HG03280 (cell line): ENCODE measurements around the gene GLOD4.
"Not testable (repeated sequence)": the region's sequence is repeated elsewhere in the genome, so short reads cannot be mapped to it uniquely, and the experiment has no call there.

Experiments used
- ATAC-seq: cut with Tn5 transposase; IDR thresholded peaks from one replicate; pipeline ENCODE4 v1.9.1; 2021; ENCODE audit warnings: mild to moderate bottlenecking, moderate library complexity; ENCODE audit not compliant: unreplicated experiment

GLOD4 gene

GRCh38 chr17:802901-803881 is 21.1 kb upstream of the GLOD4 start:
- no peak for ATAC-seq

DNA sequence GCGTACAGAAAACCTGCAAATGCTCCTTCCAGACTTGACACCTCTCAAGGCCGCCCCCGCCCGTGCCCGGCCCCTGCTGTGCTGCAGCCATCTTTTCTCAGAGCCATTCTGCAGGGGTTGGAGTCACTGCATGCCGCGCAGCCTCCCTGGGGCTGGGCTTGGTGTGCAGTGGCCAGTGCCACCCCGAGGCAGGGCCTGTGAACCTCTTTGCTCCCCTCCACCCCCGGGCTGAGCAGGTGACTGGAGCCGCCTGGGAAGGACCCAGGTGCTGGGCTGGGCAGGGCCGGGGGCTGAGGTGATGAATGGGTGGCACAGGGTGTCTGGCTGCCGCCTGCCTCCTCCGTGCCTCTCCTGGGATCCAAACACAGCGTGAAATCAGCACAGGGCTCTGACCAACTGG is 20.4 kb upstream of the GLOD4 start:
- ATAC-seq = no peak

GRCh38 chr17:801660-802059 is 19.6 kb upstream of the GLOD4 start:
- ATAC-seq = no peak

GRCh38 chr17:800446-801242 is 18.6 kb upstream of the GLOD4 start:
- no peak for ATAC-seq

- ATAC-seq = no peak
Measured at GRCh38 chr17:799261-799660, 17.2 kb upstream of the GLOD4 start.

DNA sequence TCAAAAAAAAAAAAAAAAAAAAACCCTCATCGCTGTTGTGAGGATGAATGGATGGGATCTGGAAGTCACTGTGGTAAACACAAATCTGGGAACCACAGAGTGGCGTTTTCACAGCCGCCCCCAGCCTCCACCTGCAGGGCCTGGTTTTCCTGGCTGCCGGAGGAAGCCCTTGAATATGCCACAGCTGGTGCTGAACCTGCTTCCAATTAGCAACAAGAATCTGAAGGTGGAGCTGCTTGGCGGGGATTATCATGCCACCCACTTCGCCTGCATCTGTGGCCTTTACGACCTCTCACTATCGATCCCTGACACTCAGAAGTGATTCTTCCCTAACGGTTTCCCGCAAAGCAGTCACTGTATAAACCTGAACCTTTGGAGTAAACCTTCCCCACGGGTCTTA is 16.2 kb upstream of the GLOD4 start:
- ATAC-seq = no peak

GRCh38 chr17:797236-797840 is 15.3 kb upstream of the GLOD4 start:
- ATAC-seq = no peak

DNA sequence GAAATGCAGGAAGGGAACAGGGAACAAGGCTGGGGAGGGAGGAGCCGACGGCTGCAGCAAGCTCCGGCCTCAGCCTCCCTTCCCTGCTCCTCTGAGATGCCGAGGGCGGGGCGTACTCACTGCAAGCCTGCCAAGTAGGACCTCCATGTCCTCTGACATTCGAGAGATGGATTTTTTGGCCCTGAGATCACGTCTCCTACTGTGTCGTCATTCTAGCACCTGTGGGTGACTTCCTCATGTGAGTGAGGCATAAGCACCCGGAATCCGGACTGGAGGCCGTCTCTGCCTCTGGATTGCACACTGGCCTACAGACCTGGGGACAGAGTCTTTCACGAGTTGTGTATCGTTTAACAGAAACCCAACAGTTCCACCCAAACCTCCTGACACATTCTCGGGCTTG is 14.5 kb upstream of the GLOD4 start:
- no peak for ATAC-seq

- no peak for ATAC-seq
Measured at GRCh38 chr17:795721-796120, 13.6 kb upstream of the GLOD4 start.

DNA sequence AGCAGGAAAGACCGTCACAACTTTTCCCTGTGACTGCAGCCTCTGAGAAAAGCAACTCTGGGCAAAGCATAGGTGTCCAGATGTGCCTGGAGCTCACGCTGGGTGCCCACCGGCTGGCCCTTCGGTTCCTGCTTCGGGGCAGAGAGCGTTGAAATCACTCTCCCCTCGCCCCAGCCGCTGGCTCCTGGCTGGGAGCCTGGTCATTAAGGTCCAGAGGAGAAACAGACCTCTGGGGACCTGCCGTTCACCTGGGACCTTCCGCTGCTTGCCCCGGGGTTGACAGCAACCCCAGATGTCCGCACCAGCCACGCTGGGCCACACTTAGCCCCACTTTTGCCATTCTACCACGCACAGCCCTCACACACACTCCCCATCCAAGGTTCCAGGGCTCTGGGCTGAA is 13.2 kb upstream of the GLOD4 start:
- ATAC-seq = no peak

DNA sequence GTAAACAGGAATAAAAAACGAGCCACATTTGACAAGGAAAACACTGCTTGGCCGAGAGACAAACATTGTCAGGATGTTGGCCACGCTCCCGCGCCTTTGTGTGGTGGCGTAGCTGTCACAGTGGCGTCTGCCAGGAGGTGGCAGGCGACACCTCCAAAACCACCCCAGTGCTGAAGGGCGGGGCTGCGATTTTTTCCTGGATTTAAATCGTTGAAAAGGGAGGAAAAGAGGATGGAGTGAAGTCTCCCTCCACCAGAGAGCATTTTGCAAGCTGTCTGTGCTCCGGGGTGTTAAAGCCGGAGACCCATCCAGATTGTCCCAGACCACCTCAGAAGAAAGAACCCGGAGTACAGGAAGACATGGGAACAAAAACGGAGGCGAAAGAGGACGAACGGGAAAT is 12.8 kb upstream of the GLOD4 start:
- no peak for ATAC-seq

- no peak for ATAC-seq
Measured at GRCh38 chr17:792277-792676, 10.2 kb upstream of the GLOD4 start.

DNA sequence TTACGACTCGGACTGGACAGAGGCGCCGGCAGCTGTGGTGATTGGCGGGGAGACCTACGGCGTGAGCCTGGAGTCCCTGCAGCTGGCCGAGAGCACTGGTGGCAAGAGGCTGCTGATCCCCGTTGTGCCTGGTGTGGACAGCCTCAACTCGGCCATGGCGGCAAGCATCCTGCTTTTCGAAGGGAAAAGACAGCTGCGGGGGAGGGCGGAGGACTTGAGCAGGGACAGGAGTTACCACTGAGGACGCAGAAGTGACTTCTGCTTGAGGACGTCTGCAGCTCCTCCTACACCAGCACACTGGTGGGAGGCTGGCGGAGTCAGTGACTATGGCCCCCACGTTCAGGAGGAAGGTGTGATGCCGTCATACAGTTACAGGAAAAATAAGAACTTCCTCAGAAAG is 9.7 kb upstream of the GLOD4 start:
- ATAC-seq = no peak

- not testable (repeated sequence) for ATAC-seq
Measured at GRCh38 chr17:790874-791247, 8.8 kb upstream of the GLOD4 start.

DNA sequence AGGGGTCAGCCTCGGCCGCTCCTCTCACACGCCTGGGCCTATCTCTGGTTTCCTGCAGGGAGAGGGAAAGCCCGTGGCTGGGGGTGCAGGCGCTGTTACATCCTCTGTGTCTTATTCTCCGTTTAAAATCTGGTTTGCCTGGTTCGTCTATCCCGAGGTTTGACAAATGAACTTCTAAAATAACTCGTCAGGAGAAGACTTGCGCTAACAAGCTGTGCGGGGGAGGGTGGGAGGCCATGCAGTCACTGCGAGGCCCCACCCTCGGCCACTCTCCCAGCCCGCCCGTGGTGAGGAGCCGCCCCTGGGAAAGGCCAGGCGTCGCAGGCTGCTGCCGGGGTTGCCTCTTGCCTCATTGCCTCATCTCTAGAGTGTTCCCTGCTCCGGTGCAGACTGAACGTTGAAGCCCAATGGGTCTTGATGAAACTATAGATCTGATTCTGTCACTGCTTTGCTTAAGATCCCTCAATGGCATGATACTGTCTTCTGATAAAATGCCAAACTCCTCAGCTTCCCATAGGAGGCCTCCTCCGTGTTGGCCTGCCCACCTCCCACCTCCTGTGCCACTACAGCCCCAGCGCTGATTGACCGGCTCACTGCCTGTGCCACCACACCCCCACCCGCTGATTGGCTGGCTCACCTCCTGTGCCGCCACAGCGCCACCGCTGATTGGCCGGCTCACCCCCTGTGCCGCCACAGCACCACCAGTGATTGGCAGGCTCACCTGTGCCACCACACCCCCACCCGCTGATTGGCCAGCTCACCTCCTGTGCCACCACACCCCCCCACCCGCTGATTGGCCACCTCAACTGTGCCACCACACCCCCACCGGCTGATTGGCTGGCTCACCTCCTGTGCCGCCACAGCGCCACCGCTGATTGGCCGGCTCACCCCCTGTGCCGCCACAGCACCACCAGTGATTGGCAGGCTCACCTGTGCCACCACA is 8.1 kb upstream of the GLOD4 start:
- ATAC-seq = not testable (repeated sequence)

DNA sequence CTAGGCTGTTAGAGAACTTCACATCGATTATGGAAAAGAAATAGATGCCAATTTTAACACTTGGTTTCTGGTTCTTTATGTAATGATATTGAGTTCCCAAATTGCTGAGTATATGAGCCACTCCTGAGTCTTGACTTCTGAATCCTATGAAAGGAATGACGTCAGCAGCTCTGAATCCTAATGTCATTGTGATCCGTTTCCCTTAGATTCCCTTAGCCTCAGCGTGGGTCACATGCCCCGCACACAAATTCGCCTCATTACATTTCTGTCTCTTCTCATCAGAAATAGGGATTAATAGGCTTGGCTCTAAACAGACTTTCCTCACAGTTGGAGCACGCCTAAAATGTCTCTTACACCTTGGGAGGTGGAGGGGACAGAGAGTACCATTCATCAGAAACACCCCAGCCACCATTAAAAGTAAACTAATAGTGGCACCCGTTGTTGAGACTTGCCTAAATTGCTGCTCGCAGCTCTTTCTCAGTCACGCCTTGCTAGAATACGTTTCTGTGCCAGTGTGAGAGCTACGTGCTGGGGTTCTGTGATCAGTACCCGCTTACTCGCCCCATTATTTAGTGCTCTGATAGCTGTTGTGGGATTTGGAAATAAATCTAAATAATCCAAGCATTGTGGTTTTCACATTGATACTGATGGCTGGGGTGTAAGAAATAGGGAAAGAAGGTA is 7.2 kb upstream of the GLOD4 start:
- ATAC-seq = no peak

GRCh38 chr17:788551-788950 is 6.5 kb upstream of the GLOD4 start:
- no peak for ATAC-seq

GRCh38 chr17:787641-788221 is 5.7 kb upstream of the GLOD4 start:
- ATAC-seq = no peak

- not testable (repeated sequence) for ATAC-seq
Measured at GRCh38 chr17:785901-786300, 3.8 kb upstream of the GLOD4 start.

DNA sequence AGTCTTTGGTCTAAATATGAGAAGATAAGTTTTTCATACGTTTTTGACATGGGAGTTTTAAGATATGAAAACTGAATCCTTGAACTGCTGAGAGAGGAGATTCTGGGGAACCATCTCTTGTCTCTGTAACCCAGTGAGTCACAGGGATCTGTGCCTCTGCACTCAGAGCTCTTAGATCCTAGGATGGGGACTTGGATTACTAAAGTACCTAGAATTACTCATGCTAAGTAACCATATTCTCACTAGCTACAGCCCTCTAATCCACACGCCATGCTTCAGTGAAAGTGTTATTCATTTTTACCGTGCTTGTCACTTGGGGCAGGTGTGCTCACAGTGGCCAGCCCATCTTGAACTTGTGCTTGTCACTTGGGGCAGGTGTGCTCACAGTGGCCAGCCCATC is 2.1 kb upstream of the GLOD4 start:
- ATAC-seq = no peak
